ENCODE data around the gene JAKMIP2.

DNA sequence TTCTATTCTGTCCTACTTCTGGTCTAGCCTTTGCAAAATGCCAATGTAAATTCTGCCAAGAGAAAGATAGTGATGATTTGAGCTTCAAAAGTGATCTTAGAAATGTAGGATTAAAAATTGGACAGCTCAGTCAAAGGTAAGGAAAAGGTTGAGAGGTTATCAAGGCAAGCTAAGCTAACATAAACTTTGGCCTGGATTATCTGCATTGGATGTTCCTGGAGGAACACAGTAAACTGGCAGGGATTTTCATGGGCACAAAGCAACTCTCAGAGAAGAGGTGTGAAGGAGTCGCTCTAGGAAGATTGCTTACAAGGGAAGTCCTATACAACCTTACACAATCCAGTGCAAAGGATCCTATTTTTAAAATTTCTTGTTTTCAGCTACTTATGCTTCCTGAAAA is 115.2 kb downstream of the JAKMIP2 start:
- TF ChIP-seq CTCF (IDR thresholded peaks at IDR 0.05; ENCODE audit: low read depth, low read length, poor library complexity, severe bottlenecking) (no peak), EZH2phosphoT487 (IDR thresholded peaks at IDR 0.05; ENCODE audit: borderline replicate concordance, low read length) (no peak)

Measured in DOHH2 (cell line).